HepG2 (cell line): ENCODE results near the gene KIF1B. TPM values are rescaled to one million over a fixed set of nuclear protein-coding genes. Genes with fewer than 3 reads are reported as not detected.

Source experiments
- BRD4 ChIP-seq: sonication (generic); formaldehyde crosslinking; IDR thresholded peaks from 2 replicates; pipeline ENCODE4 v1.4.0; 2020; ENCODE audit warnings: missing genetic modification reagents
- ETV5 ChIP-seq: IDR thresholded peaks from 2 replicates; pipeline ENCODE4 v1.6.1; 2018; ENCODE audit warnings: missing biosample characterization, missing genetic modification reagents, inconsistent platforms, borderline replicate concordance
- IKZF4 ChIP-seq: sonication (generic); formaldehyde crosslinking; IDR thresholded peaks from 2 replicates; pipeline ENCODE4 v1.5.1; 2020; ENCODE audit warnings: borderline replicate concordance, mild to moderate bottlenecking, low read depth, missing genetic modification reagents; ENCODE audit errors: not compliant biosample characterization
- KDM4B ChIP-seq: sonication (generic); formaldehyde crosslinking; IDR thresholded peaks from 2 replicates; pipeline ENCODE4 v1.4.0; 2020; ENCODE audit warnings: missing genetic modification reagents
- MAFK ChIP-seq, 2 experiments: IDR thresholded peaks in 1 of 2; conservative IDR thresholded peaks in 1 of 2; 2 replicates each; pipeline ENCODE4 v1.6.1; 2011; ENCODE audit warnings: improper control_type of control experiment in 2 of 2, low read length in 2 of 2
- MED8 ChIP-seq: sonication (generic); formaldehyde crosslinking; IDR thresholded peaks from 2 replicates; pipeline ENCODE4 v1.8.1; 2023; ENCODE audit warnings: mild to moderate bottlenecking, missing genetic modification reagents; ENCODE audit not compliant: insufficient replicate concordance
- MLLT10 ChIP-seq: sonication (generic); formaldehyde crosslinking; IDR thresholded peaks from 2 replicates; pipeline ENCODE4 v1.4.0; 2020; ENCODE audit warnings: missing genetic modification reagents
- NCOA5 ChIP-seq: sonication (generic); formaldehyde crosslinking; IDR thresholded peaks from 2 replicates; pipeline ENCODE4 v1.4.0; 2020; ENCODE audit warnings: missing genetic modification reagents
- NFE2L2 ChIP-seq: fragments of 150-350 bp; IDR thresholded peaks from 2 replicates; pipeline ENCODE4 v1.6.1; 2014; ENCODE audit warnings: low read length
- NKX3-1 ChIP-seq: sonication (generic); formaldehyde crosslinking; IDR thresholded peaks from 2 replicates; pipeline ENCODE4 v1.5.0; 2020; ENCODE audit warnings: missing genetic modification reagents
- NPAS2 ChIP-seq: sonication (generic); formaldehyde crosslinking; IDR thresholded peaks from 2 replicates; pipeline ENCODE4 v1.8.0; 2022; ENCODE audit warnings: mild to moderate bottlenecking, missing genetic modification reagents, borderline replicate concordance
- SMAD9 ChIP-seq: sonication (generic); formaldehyde crosslinking; IDR thresholded peaks from 2 replicates; pipeline ENCODE4 v1.5.1; 2020; ENCODE audit warnings: mild to moderate bottlenecking, missing genetic modification reagents
- ZBTB21 ChIP-seq: sonication (generic); formaldehyde crosslinking; IDR thresholded peaks from 2 replicates; pipeline ENCODE4 v1.4.0; 2020; ENCODE audit warnings: missing genetic modification reagents
- ZNF143 ChIP-seq: sonication (generic); formaldehyde crosslinking; IDR thresholded peaks from 2 replicates; pipeline ENCODE4 v1.4.0; 2020; ENCODE audit warnings: missing genetic modification reagents
- ZNF292 ChIP-seq: sonication (generic); formaldehyde crosslinking; IDR thresholded peaks from 2 replicates; pipeline ENCODE4 v1.8.1; 2022; ENCODE audit warnings: mild to moderate bottlenecking, low read depth, missing genetic modification reagents, borderline replicate concordance
- ZNF530 ChIP-seq: sonication (generic); formaldehyde crosslinking; IDR thresholded peaks from 2 replicates; pipeline ENCODE4 v1.5.0; 2020; ENCODE audit warnings: low read depth, mild to moderate bottlenecking, missing genetic modification reagents
- ZSCAN30 ChIP-seq: sonication (generic); formaldehyde crosslinking; IDR thresholded peaks from 2 replicates; pipeline ENCODE4 v1.5.0; 2020; ENCODE audit warnings: mild to moderate bottlenecking, missing genetic modification reagents
- polyA plus RNA-seq, 8 experiments: library from polyadenylated mRNA; depleted of rRNA in 3 of 8; stranded (reverse) in 7 of 8; unstranded in 1 of 8; fragments of >200 nt; fragmentation: Illumina TruSeq in 4 of 8; extraction: Trizol in 4 of 8; gene quantifications; 2 replicates each; pipeline versions ENCODE4 v1.2.1 to v1.2.3, GENCODE V29; 2011 to 2016; ENCODE audit warnings: low read depth in 4 of 8, missing spikeins in 1 of 8, mixed read lengths in 1 of 8; ENCODE audit not compliant: insufficient read depth in 1 of 8
- total RNA-seq, 5 experiments: library from RNA; depleted of rRNA; stranded (reverse); fragments of >200 nt; fragmentation: Illumina TruSeq; extraction: Trizol; gene quantifications; 2 replicates each; pipeline ENCODE4 v1.2.3, GENCODE V29; 2016; ENCODE audit warnings: low read depth in 1 of 5
- TF ChIP-seq, protein P1 (sequence below): sonication (generic); formaldehyde crosslinking; IDR thresholded peaks from 2 replicates; pipeline ENCODE4 v1.5.1; 2020; ENCODE audit warnings: missing genetic modification reagents, mild to moderate bottlenecking, borderline replicate concordance
- TF ChIP-seq, protein P2 (sequence below): sonication (generic); formaldehyde crosslinking; IDR thresholded peaks from 2 replicates; pipeline ENCODE4 v1.5.0; 2020; ENCODE audit warnings: missing genetic modification reagents
- TF ChIP-seq, protein P3 (sequence below): sonication (generic); formaldehyde crosslinking; IDR thresholded peaks from 2 replicates; pipeline ENCODE4 v1.5.0; 2020; ENCODE audit warnings: missing genetic modification reagents, mild to moderate bottlenecking, borderline replicate concordance
- TF ChIP-seq, protein P4 (sequence below), 2 experiments: IDR thresholded peaks; 2 replicates each; pipeline ENCODE4 v1.6.1; 2011 to 2012; ENCODE audit warnings: low read length in 2 of 2, borderline replicate concordance in 1 of 2, low read depth in 1 of 2, mild to moderate bottlenecking in 1 of 2, moderate library complexity in 1 of 2

Gene KIF1B
- total and polyA plus RNA-seq, 2 of the 13 experiments (the other 11 are each of a cell fraction or from before 2014, with no cell fraction given): 26.7 to 32.5 TPM

DNA sequence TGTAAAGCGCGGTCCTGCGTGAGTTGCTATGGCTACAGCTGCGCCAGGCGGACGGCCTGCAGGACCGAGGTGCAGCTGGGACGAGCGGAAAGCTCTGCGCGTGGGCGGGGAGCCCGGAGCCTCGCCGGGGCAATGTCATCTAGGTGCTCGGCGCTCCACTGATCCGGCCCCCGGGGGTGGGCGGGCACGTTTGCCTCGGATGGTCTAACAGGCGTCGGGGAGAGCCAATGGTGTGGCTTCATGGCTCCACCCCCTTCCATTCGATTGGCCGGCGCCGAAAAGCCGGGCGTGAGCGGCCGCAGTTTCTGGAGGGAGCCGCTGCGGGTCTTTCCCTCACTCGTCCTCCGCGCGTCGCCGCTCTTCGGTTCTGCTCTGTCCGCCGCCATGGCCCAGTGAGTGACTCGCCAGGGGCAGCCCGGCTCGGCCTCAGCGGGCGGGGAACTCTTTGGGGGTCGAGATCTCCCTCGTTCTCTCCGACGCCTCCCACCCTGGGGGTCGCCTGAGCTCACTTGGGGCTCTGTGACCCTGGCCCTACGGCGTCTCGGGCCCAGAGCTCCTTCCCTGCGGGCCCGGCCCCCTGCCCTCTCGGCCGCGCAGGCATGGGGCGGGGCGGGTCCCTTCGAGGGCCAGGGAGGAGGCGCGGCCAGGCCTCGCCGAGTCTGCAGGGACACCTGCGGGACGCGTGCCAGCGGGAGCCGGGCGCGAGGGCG is 188.5 kb downstream of the KIF1B start, which contains the start of gene PGD (continued):
- TF ChIP-seq, protein P1, sequence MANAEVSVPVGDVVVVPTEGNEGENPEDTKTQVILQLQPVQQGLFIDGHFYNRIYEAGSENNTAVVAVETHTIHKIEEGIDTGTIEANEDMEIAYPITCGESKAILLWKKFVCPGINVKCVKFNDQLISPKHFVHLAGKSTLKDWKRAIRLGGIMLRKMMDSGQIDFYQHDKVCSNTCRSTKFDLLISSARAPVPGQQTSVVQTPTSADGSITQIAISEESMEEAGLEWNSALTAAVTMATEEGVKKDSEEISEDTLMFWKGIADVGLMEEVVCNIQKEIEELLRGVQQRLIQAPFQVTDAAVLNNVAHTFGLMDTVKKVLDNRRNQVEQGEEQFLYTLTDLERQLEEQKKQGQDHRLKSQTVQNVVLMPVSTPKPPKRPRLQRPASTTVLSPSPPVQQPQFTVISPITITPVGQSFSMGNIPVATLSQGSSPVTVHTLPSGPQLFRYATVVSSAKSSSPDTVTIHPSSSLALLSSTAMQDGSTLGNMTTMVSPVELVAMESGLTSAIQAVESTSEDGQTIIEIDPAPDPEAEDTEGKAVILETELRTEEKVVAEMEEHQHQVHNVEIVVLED: peak; percentile 85
- no peak for TF ChIP-seq NFE2L2
- TF ChIP-seq BRD4 (CRISPR knock-in tag): peak; percentile 67; the same call in 1 of the 2 replicates
- no peak; the same call in 1 of the 2 replicates for TF ChIP-seq ZSCAN30
- no peak for TF ChIP-seq NPAS2 (CRISPR knock-in tag)
- TF ChIP-seq, protein P2, sequence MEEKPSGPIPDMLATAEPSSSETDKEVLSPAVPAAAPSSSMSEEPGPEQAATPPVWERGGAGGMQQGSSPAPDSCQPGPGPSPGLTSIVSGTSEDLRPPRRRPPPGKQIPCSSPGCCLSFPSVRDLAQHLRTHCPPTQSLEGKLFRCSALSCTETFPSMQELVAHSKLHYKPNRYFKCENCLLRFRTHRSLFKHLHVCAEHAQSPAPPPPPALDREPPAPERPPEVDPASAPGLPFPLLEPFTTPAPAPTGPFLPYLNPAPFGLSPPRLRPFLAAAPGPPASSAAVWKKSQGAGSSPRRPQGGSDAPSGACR (CRISPR knock-in tag): 0 out of 2 replicates have a peak, but pooled peaks have one; percentile 19
- no peak; the same call in none of the 2 replicates for TF ChIP-seq ZNF143 (CRISPR knock-in tag)
- TF ChIP-seq MED8 (CRISPR knock-in tag): peak; percentile 72
- TF ChIP-seq MAFK (conservative IDR thresholded peaks at IDR 0.05 in 1 of 2, IDR thresholded peaks at IDR 0.05 in 1 of 2; ENCODE audit: low read length in 2 of 2): no peak
- peak; percentile 84 for TF ChIP-seq NKX3-1
- TF ChIP-seq KDM4B (CRISPR knock-in tag): peak; percentile 61; the same call in 1 of the 2 replicates
- TF ChIP-seq ZNF530 (CRISPR knock-in tag): no peak
- no peak for TF ChIP-seq IKZF4
- TF ChIP-seq MLLT10: no peak
- TF ChIP-seq, protein P3, sequence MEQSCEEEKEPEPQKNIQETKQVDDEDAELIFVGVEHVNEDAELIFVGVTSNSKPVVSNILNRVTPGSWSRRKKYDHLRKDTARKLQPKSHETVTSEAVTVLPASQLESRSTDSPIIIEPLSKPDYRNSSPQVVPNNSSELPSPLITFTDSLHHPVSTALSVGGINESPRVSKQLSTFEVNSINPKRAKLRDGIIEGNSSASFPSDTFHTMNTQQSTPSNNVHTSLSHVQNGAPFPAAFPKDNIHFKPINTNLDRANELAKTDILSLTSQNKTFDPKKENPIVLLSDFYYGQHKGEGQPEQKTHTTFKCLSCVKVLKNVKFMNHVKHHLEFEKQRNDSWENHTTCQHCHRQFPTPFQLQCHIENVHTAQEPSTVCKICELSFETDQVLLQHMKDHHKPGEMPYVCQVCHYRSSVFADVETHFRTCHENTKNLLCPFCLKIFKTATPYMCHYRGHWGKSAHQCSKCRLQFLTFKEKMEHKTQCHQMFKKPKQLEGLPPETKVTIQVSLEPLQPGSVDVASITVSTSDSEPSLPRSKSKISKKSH: peak; percentile 81; the same call in 1 of the 2 replicates
- TF ChIP-seq, protein P4, sequence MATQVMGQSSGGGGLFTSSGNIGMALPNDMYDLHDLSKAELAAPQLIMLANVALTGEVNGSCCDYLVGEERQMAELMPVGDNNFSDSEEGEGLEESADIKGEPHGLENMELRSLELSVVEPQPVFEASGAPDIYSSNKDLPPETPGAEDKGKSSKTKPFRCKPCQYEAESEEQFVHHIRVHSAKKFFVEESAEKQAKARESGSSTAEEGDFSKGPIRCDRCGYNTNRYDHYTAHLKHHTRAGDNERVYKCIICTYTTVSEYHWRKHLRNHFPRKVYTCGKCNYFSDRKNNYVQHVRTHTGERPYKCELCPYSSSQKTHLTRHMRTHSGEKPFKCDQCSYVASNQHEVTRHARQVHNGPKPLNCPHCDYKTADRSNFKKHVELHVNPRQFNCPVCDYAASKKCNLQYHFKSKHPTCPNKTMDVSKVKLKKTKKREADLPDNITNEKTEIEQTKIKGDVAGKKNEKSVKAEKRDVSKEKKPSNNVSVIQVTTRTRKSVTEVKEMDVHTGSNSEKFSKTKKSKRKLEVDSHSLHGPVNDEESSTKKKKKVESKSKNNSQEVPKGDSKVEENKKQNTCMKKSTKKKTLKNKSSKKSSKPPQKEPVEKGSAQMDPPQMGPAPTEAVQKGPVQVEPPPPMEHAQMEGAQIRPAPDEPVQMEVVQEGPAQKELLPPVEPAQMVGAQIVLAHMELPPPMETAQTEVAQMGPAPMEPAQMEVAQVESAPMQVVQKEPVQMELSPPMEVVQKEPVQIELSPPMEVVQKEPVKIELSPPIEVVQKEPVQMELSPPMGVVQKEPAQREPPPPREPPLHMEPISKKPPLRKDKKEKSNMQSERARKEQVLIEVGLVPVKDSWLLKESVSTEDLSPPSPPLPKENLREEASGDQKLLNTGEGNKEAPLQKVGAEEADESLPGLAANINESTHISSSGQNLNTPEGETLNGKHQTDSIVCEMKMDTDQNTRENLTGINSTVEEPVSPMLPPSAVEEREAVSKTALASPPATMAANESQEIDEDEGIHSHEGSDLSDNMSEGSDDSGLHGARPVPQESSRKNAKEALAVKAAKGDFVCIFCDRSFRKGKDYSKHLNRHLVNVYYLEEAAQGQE (IDR thresholded peaks at IDR 0.05; ENCODE audit: borderline replicate concordance in 1 of 2, low read depth in 1 of 2, low read length in 2 of 2): no peak
- peak; percentile 35; the same call in 1 of the 2 replicates for TF ChIP-seq ETV5
- TF ChIP-seq ZBTB21 (CRISPR knock-in tag): no peak
- TF ChIP-seq ZNF292 (CRISPR knock-in tag): peak; percentile 92
- TF ChIP-seq NCOA5 (CRISPR knock-in tag): no peak
- TF ChIP-seq SMAD9 (CRISPR knock-in tag): no peak; the same call in 1 of the 2 replicates
